ENCODE data around the gene ODF2L.

DNA sequence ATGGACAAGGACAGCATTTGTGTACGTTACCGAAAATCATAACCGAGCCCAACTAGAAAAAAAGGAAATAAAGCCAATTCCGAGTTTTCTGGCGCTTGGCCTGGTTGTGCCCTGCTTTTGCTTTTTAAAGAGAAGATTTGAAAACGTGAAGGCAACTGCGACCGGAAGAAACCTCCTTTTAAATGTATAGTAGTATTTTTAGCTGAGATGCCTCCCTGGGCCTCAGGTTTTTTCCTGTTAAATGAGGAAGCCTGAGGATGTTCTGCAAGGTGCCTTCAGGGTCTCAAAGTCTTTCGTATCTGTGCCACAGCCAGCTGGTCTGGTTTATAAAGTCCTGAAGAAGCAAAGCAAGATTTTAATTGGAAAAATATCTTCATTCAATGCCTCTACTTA, 371 bp upstream of the ODF2L start:
- TF ChIP-seq, protein P1, sequence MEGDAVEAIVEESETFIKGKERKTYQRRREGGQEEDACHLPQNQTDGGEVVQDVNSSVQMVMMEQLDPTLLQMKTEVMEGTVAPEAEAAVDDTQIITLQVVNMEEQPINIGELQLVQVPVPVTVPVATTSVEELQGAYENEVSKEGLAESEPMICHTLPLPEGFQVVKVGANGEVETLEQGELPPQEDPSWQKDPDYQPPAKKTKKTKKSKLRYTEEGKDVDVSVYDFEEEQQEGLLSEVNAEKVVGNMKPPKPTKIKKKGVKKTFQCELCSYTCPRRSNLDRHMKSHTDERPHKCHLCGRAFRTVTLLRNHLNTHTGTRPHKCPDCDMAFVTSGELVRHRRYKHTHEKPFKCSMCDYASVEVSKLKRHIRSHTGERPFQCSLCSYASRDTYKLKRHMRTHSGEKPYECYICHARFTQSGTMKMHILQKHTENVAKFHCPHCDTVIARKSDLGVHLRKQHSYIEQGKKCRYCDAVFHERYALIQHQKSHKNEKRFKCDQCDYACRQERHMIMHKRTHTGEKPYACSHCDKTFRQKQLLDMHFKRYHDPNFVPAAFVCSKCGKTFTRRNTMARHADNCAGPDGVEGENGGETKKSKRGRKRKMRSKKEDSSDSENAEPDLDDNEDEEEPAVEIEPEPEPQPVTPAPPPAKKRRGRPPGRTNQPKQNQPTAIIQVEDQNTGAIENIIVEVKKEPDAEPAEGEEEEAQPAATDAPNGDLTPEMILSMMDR (conservative IDR thresholded peaks at IDR 0.05): no peak
- no peak for TF ChIP-seq ZFX (IDR thresholded peaks at IDR 0.05)

Measured in C4-2B (cell line).